Measurements from ENCODE around the gene CEP97.

DNA sequence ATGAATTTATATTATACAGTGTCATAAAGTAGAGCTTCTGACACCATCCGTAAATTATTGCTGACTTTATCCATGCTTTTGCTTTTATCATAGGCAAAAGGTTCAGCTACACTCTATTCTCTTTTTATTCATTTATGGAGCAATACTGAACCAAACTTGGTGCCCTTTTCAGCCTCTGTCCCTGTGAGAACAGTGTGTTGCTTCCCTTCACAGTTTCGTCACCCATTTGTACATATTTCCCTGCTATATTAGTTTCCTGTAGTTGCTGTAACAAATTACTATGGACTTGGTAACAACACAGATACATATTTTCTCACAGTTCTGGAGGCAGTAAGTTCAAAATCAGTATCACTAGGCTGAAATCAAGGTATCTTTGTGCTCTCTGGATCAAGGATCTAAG, 35.1 kb upstream of the CEP97 start:
- no peak for TF ChIP-seq RAD21 (IDR thresholded peaks at IDR 0.05; ENCODE audit: low read length)
- no peak for TF ChIP-seq CHD2 (IDR thresholded peaks at IDR 0.05; ENCODE audit: low read length, partially characterized antibody)
- TF ChIP-seq, protein P1, sequence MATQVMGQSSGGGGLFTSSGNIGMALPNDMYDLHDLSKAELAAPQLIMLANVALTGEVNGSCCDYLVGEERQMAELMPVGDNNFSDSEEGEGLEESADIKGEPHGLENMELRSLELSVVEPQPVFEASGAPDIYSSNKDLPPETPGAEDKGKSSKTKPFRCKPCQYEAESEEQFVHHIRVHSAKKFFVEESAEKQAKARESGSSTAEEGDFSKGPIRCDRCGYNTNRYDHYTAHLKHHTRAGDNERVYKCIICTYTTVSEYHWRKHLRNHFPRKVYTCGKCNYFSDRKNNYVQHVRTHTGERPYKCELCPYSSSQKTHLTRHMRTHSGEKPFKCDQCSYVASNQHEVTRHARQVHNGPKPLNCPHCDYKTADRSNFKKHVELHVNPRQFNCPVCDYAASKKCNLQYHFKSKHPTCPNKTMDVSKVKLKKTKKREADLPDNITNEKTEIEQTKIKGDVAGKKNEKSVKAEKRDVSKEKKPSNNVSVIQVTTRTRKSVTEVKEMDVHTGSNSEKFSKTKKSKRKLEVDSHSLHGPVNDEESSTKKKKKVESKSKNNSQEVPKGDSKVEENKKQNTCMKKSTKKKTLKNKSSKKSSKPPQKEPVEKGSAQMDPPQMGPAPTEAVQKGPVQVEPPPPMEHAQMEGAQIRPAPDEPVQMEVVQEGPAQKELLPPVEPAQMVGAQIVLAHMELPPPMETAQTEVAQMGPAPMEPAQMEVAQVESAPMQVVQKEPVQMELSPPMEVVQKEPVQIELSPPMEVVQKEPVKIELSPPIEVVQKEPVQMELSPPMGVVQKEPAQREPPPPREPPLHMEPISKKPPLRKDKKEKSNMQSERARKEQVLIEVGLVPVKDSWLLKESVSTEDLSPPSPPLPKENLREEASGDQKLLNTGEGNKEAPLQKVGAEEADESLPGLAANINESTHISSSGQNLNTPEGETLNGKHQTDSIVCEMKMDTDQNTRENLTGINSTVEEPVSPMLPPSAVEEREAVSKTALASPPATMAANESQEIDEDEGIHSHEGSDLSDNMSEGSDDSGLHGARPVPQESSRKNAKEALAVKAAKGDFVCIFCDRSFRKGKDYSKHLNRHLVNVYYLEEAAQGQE (IDR thresholded peaks at IDR 0.05; ENCODE audit: low read depth, low read length): no peak
- TF ChIP-seq, protein P2, sequence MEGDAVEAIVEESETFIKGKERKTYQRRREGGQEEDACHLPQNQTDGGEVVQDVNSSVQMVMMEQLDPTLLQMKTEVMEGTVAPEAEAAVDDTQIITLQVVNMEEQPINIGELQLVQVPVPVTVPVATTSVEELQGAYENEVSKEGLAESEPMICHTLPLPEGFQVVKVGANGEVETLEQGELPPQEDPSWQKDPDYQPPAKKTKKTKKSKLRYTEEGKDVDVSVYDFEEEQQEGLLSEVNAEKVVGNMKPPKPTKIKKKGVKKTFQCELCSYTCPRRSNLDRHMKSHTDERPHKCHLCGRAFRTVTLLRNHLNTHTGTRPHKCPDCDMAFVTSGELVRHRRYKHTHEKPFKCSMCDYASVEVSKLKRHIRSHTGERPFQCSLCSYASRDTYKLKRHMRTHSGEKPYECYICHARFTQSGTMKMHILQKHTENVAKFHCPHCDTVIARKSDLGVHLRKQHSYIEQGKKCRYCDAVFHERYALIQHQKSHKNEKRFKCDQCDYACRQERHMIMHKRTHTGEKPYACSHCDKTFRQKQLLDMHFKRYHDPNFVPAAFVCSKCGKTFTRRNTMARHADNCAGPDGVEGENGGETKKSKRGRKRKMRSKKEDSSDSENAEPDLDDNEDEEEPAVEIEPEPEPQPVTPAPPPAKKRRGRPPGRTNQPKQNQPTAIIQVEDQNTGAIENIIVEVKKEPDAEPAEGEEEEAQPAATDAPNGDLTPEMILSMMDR (IDR thresholded peaks at IDR 0.05): no peak
- no peak for TF ChIP-seq POLR2AphosphoS5 (IDR thresholded peaks at IDR 0.05; ENCODE audit: low read depth, low read length)
- TF ChIP-seq EP300 (IDR thresholded peaks at IDR 0.05; ENCODE audit: borderline replicate concordance in 1 of 2, low read depth in 1 of 2, low read length in 1 of 2): no peak
- no peak for TF ChIP-seq RFX5 (IDR thresholded peaks at IDR 0.05; ENCODE audit: low read length)
- TF ChIP-seq SIN3A (IDR thresholded peaks at IDR 0.05; ENCODE audit: borderline replicate concordance, low read depth, low read length): no peak
- TF ChIP-seq, protein P3, sequence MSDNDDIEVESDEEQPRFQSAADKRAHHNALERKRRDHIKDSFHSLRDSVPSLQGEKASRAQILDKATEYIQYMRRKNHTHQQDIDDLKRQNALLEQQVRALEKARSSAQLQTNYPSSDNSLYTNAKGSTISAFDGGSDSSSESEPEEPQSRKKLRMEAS (IDR thresholded peaks at IDR 0.05; ENCODE audit: low read depth): no peak
- no peak for TF ChIP-seq TEAD4 (IDR thresholded peaks at IDR 0.05; ENCODE audit: borderline replicate concordance, insufficient read depth)
- TF ChIP-seq JUND (IDR thresholded peaks at IDR 0.05): no peak
- TF ChIP-seq FOXJ3 (CRISPR knock-in tag; IDR thresholded peaks at IDR 0.05): no peak
